Neural cell (in vitro differentiated cells): ENCODE results near the gene SAMD10.

ENCODE experiments used
- CTCF ChIP-seq: fragments of 450-650 bp; IDR thresholded peaks from 2 replicates; pipeline ENCODE4 v1.5.1; 2014; ENCODE audit warnings: antibody characterized with exemption, mild to moderate bottlenecking, moderate library complexity; ENCODE audit not compliant: poor library complexity, severe bottlenecking
- EP300 ChIP-seq: fragments of 450-650 bp; conservative IDR thresholded peaks from 2 replicates; pipeline ENCODE4 v1.6.1; 2014; ENCODE audit warnings: antibody characterized with exemption, mild to moderate bottlenecking, moderate library complexity; ENCODE audit not compliant: poor library complexity, severe bottlenecking
- EZH2 ChIP-seq: fragments of 200-600, 300-800 bp; shearing (Covaris generic), sonication (generic); IDR thresholded peaks from 2 replicates; pipeline ENCODE4 v1.6.1; 2014; ENCODE audit warnings: antibody characterized with exemption, low read length, borderline replicate concordance, mild to moderate bottlenecking; ENCODE audit not compliant: insufficient read depth, poor library complexity, severe bottlenecking
- POLR2AphosphoS5 ChIP-seq: IDR thresholded peaks from 2 replicates; pipeline ENCODE4 v1.6.1; 2012
- REST ChIP-seq: IDR thresholded peaks from 2 replicates; pipeline ENCODE4 v1.6.1; 2012; ENCODE audit warnings: borderline replicate concordance
- SMC3 ChIP-seq: fragments of 450-650 bp; conservative IDR thresholded peaks from 2 replicates; pipeline ENCODE4 v1.6.1; 2014; ENCODE audit warnings: antibody characterized with exemption, mild to moderate bottlenecking, moderate library complexity; ENCODE audit not compliant: poor library complexity
- TAF1 ChIP-seq: IDR thresholded peaks from 2 replicates; pipeline ENCODE4 v1.6.1; 2012; ENCODE audit warnings: low read depth

GRCh38 chr20:64022671-64023360, 43.4 kb upstream of the SAMD10 start:
- no peak for TF ChIP-seq POLR2AphosphoS5
- no peak for TF ChIP-seq CTCF
- no peak for TF ChIP-seq TAF1
- TF ChIP-seq REST: no peak
- no peak for TF ChIP-seq EP300
- no peak for TF ChIP-seq SMC3
- no peak for TF ChIP-seq EZH2
